GM19328 (cell line): ENCODE measurements around the gene CPLANE1.
A peak's percentile ranks its signal among the peaks of the same experiment; 100 is the strongest.
"Not testable (repeated sequence)": the region's sequence is repeated elsewhere in the genome, so short reads cannot be mapped to it uniquely, and the experiment has no call there.

Source experiments
- ATAC-seq: cut with Tn5 transposase; IDR thresholded peaks from one replicate; pipeline ENCODE4 v1.9.1; 2021; ENCODE audit warnings: mild to moderate bottlenecking, moderate library complexity; ENCODE audit not compliant: unreplicated experiment

CPLANE1 gene

GRCh38 chr5:37208883-37209797, 40.0 kb downstream of the CPLANE1 start:
- no peak for ATAC-seq

- ATAC-seq: no peak
These were observed 41.4 kb downstream of the CPLANE1 start for GRCh38 chr5:37207802-37208201.

- no peak for ATAC-seq
These were observed 42.4 kb downstream of the CPLANE1 start for GRCh38 chr5:37206736-37207135.

DNA sequence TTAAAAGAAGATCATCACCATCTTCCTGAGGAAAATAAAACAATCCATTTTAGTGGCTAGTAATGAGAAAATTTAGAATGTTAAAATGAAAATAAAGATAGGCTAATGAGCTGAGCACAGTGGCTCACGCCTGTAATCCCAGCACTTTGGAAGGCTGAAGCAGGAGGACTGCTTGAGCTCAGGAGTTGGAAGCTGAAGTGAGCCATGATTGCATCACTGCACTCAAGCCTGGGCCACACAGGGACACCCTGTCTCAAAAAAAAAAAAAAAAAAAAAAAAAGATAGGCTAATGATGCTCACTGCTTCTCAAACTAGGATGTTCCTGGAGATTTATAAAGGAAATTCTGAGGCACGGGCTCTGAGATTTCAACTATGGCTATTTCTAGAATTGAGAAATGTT, 50.3 kb downstream of the CPLANE1 start:
- ATAC-seq: no peak

- ATAC-seq: no peak
These were observed 51.1 kb downstream of the CPLANE1 start for GRCh38 chr5:37198061-37198460.

DNA sequence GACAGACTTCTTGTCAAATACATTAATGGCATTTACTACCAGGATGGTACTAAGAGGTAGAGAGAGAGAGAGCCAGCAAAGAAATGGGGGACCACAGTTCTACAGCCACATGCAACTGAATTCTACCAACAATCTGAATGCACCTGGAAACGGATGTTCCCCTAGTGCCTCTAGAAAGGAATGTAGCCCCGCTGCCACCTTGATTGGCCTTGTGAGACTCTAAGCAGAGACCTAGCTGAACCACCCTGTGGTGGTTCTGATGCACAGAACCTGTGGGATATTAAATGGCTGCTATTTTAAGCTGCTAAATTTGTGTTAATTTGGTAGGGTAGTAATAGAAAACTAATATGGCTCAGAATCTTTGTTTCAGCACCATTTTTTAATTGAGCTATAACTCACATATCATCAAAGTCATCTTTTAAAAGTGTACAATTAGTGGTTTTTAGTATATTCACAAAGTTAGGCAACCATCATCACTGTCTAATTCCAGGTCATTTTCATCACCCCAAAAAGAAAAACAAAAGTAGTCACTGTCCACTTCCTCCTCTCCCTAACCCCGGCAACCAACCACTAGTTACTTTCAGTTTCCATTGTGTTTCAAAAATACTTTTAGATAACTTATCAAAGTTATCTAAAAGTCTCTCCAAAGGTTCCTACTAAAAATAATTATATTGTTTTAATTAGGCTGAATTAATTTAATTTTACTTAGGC, 51.7 kb downstream of the CPLANE1 start:
- peak; percentile 83 for ATAC-seq

- ATAC-seq: no peak
These were observed 58.6 kb downstream of the CPLANE1 start for GRCh38 chr5:37190592-37190991.

DNA sequence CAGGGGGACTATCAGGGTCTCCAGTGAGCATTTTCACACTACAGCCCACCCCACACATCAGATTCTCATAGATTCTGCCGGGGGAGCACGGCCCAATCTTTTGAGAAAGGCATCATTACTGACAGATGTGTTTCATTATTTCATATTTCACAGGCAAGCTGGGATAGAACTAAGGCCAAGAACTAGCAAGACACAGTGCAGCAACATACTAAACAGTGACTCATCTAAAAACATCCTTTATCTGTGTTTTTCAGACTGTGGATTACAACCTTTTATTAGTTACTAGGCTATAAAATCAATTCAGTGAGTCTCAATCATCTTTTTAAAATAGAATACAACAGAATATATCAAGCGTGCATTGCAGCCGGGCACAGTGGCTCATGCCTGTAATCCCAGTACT, 59.8 kb downstream of the CPLANE1 start:
- ATAC-seq: no peak

DNA sequence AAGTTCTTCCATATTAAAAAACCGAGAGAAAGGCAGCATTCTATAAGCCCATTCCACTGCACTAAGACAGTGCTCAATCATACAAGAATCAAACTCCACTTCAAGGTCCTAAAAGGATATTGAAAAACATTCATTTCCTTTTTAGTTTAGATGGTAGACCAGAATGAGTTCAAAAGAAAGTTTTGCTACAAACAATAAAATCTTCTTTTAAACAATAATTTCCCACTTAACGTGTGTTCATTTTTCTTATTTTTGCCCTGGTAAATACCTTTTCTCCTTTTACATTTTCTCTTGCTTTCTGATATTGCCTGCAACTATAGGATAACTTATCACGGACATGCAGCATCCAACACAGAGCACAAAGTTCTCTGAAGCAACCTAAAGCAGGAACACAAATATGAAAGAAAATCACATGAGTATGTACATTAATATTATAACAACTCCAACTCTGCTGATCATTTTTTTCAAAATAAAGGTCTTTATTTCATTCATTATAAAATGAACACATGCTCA, 61.7 kb downstream of the CPLANE1 start:
- no peak for ATAC-seq

- peak; percentile 77 for ATAC-seq
These were observed 64.3 kb downstream of the CPLANE1 start for GRCh38 chr5:37184748-37185364.

DNA sequence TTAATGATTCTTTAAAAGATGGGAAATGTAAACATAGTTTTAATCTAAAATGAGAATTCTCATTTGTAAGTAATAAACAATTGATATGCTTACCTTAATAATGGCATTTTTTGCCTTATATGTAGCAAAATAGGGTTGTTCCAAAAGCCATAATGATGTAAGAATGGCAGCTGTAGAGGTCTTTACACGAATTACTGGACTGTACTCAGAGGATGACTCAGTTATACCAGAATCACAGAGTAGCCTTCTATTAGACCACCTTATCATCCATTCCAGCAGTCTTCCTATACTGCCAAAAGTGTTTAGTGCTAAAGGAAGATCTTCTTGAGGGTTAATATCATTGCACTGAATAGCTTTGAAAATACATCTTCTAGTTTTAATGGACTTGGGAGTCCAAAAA, 66.5 kb downstream of the CPLANE1 start:
- no peak for ATAC-seq

- no peak for ATAC-seq
These were observed 74.2 kb downstream of the CPLANE1 start for GRCh38 chr5:37174928-37175327.

DNA sequence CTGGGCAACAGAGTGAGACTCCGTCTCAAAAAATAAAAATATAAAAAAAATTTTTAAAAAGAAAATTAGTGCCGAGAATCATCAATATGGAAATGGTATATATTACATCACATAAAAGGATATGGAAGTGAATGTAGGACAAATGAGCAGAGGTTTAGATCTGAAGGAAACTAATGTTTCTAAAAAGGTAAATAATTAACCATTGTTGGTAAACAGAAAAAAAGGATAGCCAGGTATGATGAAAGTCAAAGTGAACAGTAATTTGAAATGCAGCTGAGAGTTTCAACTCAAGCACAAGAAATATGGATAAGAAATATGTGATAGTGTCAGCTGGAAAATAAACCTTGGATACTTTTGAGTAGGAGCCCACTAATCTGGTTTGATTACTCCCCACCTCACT, 76.2 kb downstream of the CPLANE1 start:
- ATAC-seq: no peak

DNA sequence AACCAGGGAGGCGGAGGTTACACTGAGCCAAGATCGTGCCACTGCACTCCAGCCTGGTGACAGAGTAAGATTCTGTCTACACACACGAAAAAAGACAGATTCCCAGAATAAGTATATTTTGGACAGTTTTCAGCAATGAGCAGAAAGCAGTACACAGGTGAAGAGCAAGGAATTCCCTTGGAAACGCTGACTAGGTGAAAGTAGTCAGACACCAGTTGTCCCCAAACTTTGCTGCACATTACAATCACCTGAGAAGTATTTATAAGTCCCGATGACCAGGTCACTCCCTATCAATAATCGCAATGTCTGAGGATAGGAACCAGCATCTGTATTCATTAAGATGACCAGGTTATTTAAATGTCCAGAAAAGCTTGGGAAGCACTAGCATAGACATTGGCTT, 78.3 kb downstream of the CPLANE1 start:
- no peak for ATAC-seq

- ATAC-seq: no peak
These were observed 83.0 kb downstream of the CPLANE1 start for GRCh38 chr5:37166197-37166596.

- no peak for ATAC-seq
These were observed 83.4 kb downstream of the CPLANE1 start for GRCh38 chr5:37165761-37166160.

DNA sequence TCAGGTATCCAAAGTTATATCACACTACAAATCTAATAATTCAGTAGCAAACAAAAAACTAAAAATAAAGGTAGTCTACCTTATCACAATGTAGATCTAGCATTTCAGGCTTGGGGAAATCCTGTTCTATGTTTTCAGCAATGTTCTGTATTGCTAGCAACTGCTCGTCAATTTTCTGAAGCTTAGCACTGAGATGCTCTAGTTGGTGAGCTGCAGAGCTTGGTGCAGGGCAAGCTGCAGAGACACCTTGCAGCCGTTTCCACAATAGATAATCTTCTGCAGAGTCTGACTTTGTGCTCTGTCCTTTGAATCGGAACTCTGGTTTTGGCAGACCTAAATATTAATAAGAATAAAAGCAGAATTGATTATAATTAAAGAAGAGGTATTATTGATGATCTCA, 95.5 kb downstream of the CPLANE1 start:
- no peak for ATAC-seq

- no peak for ATAC-seq
These were observed 102.3 kb downstream of the CPLANE1 start for GRCh38 chr5:37146896-37147295.

GRCh38 chr5:37136694-37137093, 112.5 kb downstream of the CPLANE1 start:
- no peak for ATAC-seq

- not testable (repeated sequence) for ATAC-seq
These were observed 113.9 kb downstream of the CPLANE1 start for GRCh38 chr5:37135312-37135711.

DNA sequence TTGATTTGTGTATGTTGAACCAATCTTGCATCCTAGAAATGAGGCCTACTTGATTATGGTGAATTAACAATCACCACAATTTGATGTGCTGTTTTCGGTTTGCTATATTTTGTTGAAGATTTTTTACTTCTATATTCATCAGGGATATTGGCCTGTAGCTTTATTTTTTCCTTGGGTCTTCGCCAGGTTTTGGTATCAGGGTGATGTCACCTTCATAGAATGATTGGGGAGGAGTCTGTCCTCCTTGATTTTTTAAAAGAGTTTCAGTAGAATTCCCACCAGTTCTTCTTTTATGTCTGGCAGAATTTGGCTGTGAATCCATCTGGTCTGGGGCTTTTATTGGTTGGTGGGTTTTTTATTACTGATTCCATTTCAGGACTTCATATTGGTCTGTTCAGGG, 115.2 kb downstream of the CPLANE1 start:
- ATAC-seq: no peak

GRCh38 chr5:37132646-37133045, 116.5 kb downstream of the CPLANE1 start:
- ATAC-seq: no peak
